AG09319 (cell line): ENCODE data around the gene PI4KA.
"Not testable (repeated sequence)": the region's sequence is repeated elsewhere in the genome, so short reads cannot be mapped to it uniquely, and the experiment has no call there.

Experiments used
- DNase-seq: peaks from one replicate; pipeline ENCODE4 v3.0.0-alpha.2; 2010; ENCODE audit warnings: low read depth; ENCODE audit errors: extremely low read depth
- TF ChIP-seq, protein P1 (sequence below): IDR thresholded peaks from 2 replicates; pipeline ENCODE4 v1.5.1; 2011; ENCODE audit warnings: low read depth, mild to moderate bottlenecking, inconsistent platforms, low read length, moderate library complexity

PI4KA gene

DNA sequence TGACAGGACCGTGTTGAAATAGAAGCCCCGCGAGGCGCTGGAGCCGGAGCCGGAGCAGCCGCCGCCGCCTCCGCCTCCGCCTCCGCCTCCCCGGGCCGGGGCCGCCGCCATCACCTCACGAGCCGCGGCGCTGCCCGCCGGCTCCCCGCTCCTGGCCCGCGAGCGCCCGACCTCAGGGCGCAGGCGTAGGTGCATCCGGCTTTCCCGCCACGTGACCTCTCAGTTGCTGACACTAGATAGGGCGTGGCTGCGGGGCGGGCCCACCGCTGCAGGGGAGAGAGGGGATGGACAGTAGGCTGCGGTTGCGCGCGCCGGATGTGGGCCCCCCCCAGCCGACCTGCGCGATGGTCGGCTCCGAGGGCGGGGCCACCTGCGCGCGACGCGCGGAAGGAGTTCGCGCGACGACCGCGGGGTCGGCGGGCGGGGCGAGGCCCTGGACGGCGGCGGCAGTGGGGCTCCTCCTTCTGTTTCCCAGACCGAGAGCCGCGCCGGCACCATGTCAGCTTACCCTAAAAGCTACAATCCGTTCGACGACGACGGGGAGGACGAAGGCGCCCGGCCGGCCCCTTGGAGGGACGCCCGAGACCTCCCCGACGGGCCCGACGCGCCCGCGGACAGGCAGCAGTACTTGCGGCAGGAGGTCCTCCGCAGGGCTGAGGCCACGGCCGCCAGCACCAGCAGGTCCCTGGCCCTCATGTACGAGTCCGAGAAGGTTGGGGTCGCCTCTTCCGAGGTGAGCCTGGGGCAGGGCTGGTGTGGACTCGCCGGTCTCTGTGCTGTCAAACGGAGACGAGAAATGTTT lies at the start of gene PI4KA, which contains the start of gene SNAP29:
Gene PI4KA, minus strand, starts transcription at position 197 of the 802 bp plus-strand sequence. Its CDS starts 86 bp downstream, at position 111.
Gene SNAP29, plus strand, starts transcription at position 393 of the 802 bp plus-strand sequence. Its CDS starts 104 bp downstream, at position 497.
- DNase-seq, result peak; percentile 97
- TF ChIP-seq, protein P1, sequence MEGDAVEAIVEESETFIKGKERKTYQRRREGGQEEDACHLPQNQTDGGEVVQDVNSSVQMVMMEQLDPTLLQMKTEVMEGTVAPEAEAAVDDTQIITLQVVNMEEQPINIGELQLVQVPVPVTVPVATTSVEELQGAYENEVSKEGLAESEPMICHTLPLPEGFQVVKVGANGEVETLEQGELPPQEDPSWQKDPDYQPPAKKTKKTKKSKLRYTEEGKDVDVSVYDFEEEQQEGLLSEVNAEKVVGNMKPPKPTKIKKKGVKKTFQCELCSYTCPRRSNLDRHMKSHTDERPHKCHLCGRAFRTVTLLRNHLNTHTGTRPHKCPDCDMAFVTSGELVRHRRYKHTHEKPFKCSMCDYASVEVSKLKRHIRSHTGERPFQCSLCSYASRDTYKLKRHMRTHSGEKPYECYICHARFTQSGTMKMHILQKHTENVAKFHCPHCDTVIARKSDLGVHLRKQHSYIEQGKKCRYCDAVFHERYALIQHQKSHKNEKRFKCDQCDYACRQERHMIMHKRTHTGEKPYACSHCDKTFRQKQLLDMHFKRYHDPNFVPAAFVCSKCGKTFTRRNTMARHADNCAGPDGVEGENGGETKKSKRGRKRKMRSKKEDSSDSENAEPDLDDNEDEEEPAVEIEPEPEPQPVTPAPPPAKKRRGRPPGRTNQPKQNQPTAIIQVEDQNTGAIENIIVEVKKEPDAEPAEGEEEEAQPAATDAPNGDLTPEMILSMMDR, result no peak

DNA sequence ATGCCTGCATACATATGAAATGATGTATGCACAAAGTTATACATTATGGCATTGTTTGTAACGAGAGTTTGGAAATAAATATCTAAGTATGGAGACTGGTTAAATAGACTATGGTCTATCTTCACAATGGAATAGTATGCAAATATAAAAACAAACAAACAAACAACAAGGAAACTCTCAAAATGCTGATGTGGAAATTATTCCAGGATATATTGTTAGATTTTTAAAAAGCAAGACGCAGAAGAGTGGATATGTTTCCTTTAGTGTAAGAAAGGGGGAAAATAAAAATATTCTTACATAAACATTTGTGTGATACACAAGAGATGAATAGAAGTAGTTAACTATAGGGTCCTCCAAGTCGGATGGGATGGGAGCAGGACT lies 47.8 kb upstream of the PI4KA start:
- TF ChIP-seq, protein P1, result no peak
- no peak for DNase-seq

DNA sequence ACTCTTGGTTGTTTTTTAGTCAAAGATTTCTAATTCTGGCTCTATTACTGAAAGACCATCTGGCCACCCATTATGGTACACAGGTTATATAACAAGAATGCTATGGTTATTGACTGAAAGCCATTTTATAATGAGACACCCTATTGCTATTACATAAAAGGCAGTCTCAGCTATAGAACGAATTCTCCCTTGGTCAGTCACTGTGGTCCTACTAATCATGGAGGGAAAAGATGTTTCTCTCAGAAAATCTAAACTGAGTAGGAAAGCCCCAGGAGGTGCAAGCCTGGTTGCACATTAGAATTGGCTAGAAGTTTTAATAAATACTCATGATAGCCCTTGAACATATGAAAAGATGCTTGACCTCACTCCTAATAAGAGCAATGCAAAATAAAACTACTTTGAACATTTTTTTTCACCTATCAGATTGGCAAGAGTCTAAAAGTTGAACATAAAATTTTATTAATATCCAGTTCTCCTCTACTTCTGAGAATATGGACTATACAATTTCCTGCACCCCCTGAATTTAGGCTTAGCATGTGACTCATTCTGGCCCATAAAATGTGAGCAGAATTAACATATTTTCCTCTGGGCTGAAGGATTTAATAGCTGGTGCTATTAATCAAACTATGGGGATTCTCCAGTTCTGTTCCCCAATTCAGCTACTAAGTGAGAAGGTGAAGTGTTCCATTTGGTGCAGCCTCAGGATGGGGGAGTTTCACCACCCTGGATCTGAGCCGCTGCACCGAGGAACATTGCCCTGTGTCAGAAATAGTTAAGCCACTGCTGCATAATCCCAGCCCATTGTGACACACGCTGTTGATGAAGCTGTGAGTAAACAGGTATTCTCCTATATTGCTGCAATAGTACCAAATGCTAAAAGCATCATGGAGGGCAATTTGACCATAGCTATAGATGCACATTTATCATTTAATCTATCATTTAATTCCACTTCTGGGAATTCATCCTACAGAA lies 47.1 kb upstream of the PI4KA start:
- DNase-seq, result no peak
- TF ChIP-seq, protein P1, result no peak

DNA sequence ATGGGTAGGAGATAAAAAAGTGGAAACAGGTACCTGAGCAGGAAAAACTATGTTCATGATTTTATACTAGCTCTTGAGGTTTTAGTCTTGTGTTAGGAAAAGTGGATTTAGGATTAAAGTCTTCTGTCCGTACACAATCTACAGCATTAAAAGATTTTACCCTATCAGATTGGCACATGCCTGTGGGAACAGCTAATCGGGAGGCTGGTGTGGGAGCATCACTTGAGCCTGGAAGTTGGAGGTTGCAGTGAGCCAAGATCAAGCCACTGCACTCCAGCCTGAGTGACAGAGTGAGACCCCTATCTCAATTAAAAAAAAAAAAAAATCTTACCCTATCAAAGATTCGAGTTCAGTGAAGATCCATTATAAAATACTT lies 46.4 kb upstream of the PI4KA start:
- TF ChIP-seq, protein P1, result no peak
- DNase-seq, result no peak

DNA sequence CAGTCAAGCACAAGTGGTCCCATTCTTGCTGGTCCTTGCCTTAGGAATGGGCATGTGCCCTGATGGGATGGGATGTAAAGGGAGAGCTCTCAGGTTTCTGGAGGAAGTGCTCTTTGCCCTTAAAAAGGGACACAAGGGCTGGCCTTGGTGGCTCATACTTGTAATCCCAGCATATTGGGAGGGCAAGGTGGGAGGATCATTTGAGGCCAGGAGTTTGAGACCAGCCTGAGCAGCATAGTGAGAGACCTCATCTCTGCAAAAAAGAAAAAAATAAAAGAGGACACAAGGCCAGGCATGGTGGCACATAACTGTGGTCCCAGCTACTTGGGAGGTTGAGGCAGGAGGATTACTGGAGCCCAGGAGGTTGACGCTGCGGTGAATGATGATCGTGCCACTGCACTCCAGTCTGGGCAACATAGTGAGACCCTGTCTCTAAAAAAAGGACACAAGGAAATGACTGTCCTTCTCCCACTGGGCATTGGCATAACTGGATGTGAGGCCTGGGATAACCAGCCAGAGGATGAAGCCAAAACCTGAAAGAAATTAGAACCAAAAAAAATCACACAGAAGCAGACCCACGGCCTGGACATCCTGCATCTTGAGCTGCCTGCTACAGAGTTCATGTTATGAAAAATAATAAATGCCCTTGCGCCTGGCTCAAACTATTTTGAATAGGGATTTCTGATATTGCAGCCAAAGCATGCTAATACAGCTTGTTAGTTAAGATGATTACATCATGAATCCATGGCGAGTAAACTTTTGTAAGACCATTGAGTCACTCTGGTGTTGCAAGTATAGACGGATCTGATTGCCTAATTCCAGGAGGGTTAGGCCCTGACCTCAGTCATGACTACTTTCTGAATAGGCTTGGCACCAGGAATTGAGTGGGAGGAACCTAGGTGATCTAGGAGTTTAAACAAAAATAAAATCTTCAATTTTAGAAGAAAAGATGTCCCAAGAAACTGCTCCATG lies 45.7 kb upstream of the PI4KA start:
- DNase-seq, result peak; percentile 86
- TF ChIP-seq, protein P1, result no peak

DNA sequence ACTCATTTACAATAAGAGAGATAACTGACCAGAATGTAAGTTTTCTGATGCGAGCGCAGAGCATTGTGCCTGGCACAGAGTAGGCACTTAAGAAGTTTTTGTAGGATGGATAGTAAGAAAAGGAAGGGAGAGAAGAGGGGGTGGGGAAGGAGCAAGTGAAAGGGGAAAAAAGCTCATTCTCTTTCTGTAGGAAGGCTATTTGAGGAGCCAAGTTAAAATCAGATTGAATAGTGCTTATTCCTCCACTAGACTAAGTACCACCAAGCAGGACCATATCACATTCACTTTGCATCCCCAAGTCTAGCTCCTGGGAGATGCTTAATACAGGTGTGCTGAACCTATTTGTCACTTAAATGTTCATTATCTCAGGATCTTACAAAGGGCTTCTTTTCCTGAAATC lies 44.5 kb upstream of the PI4KA start:
- TF ChIP-seq, protein P1, result no peak
- DNase-seq, result no peak

DNA sequence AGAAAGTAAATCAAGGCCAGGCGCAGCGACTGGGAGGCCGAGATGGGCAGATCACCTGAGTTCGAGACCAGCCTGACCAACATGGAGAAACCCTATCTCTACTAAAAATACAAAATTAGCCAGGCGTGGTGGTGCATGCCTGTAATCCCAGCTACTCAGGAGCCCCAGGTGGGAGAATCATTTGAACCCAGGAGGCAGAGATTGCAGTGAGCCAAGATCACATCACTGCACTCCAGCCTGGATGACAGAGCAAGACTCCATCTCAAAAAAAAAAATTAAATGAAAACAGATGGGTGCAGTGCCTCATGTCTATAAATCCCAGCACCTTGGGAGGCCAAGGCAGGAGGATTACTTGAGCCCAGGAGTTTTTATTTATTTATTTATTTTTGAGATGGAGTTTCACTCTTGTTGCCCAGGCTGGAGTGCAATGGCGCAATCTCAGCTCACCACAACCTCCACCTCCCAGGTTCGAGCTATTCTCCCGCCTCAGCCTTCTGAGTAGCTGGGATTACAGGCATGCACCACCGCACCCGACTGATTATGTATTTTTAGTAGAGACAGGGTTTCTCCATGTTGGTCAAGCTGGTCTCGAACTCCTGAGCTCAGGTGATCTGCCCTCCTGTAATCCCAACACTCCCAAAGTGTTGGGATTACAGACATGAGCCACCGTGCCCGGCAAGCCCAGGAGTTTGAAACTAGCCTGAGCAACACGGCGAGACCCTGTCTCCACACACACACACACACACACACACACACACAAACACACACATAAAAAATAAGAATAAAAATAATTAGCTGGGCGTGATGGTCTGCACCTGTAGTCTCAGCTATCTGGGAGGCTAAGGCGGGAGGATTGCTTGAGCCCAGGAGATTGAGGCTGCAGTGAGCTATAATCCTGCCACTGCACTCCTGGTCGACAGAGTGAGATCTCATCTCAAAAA lies 42.8 kb upstream of the PI4KA start:
- not testable (repeated sequence) for DNase-seq
